ENCODE measurements around the gene CD52. TPM values are rescaled to one million over a fixed set of nuclear protein-coding genes. Genes with fewer than 3 reads are reported as not detected.

Gene CD52
- total RNA-seq, 1 donor from 2014 or later, result 27.1 TPM

DNA sequence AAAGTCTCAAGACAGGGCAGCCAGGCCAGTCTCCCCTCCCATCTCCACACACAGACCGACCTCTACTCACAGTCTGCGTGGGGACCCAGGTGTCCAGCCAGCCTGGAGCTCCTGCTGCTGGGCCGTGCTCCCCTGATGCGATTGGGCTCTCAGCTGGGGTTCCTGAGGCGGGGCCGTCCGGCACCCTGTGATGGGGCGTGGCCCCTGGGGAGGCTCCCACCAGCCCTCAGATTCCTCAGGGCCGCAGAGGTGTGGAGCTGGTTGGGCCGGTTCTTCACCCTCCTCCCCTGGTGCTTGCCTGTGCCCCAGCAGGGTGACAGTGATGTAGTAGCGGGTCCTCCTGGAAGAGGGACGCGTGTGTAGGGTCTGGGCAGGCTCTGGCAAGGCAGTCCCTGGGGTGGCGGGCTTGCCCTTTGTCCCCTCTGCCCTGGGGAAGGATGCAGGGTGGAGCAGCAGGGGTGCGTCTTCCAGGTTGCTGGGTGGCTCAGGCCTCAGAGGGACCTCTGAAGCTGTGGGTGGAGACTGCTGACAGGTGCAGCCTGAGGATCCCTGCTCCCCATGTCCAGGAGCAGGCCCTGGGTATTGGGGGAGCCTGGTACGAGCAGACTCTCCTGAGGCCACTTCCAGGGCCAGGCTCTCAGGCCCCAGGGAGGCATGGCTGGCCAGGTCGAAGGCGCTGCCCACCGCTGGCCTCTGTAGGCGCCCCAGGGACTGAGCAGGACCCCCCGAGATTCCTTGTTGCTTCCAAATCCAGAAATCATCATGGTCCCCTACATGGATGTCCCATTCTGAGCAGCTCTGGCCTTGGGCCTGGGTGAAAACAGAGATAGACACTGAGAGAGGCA is 36.4 kb downstream of the CD52 start, which contains the start of gene CRYBG2:
Gene CRYBG2, minus strand, starts transcription at position 155 of the 845 bp plus-strand sequence. CDS start 7,473 bp downstream, outside the sequence.
- no peak for DNase-seq (ENCODE audit: low spot score)

DNA sequence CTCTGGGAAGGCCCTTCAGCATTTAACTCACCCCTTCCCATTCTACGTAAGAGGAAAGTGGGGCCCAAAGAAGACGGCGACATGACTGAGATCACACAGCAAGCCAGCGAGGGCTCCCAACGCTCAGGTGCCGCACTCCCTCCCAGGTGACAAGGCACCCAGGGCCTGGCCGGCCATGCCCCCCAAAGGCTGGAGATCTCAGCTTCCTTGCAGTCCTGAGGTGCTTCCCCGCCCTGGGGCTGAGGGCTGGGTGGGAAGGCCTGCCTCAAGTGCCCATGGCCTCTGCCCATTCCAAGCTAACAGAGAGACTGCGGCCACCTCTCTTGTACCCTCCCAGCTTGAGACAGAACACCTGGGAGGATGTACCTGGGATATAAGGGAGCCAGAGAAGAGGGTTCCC is 37.2 kb downstream of the CD52 start:
- DNase-seq (ENCODE audit: low spot score), result no peak

DNA sequence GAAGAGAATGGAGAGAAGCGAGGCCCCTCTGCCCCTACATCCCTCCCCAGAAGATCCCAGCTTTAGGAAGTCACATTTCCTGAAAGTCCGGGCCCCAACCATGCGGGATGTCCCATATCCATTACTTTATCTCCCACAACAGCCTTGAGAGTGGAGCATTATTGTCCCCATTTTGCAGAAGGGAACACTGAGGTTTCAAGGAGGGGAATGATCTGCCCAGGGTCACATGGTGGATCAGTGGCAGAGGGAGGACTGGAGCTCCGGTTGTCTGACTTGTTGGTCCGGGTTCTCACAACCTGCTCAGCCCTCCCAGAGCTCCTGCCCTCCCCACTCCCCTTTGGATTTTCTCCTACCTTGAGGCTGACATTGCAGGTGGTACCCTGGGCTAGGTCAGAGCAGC is 38.3 kb downstream of the CD52 start:
- no peak for DNase-seq (ENCODE audit: low spot score)

DNA sequence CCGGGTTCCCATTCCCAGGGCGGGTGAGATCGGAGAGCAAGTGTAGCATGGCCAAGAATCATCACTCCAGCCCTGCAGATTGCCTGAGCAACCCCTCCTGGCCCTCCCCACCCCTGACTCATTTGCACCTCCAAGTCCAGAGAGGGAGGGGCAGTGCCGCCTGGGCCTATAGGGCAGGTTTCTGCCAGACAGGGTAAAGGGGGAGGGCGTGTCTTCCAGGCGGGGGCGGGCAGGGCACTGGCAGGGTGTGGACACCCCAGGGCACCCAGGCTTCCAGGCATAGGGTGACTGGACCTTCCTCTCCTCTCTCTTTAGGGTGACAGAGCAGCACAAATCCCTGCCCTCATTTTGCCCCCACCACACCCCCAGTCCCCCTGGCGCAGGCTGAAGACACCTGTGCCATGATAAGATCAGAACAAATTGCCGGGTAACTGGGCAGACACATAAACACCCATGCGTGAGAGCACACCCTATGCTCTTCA is 39.4 kb downstream of the CD52 start:
- DNase-seq (ENCODE audit: low spot score), result no peak

DNA sequence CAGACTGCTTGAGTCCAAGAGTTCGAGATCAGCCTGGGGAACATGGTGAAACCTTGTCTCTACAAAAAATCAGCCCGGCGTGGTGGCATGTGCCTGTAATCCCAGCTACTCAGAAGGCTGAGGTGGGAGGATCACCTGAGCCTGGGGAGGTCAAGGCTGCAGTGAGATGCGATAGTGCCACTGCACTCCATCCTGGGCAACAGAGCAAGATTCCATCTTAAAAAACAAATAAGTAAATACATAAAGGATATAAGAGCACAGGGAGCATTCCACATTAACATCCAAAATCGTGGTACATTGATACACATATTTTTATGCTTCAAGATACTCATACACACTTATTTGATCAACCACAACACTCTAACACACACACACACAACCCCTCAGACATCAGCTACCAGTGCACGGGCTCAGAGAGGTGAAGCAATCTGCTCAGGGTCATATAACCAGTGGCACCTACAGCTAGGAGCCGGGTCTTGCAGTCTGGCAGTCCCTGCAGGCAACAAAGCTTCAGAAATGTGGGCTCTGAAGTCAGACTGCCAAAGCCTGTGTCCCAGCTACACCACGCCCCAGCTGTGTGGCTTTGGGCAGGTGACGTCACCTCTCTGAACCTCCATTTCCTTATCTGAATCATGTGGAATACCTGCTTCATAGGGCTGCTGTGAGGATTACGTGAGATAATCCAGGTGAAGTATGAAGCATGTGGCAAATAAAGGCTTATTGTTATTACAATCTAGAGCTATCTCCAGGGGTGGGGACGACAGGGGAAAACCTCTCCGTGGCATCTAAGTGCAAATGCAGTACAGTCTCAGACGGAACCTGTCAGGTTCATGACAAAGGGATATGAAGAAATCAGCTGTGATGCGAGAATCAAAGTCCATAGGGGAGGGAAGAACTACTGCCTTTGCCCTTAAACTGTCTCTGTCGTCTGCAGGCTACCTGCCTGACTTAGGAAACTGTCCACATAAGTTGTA is 40.9 kb downstream of the CD52 start:
- DNase-seq (ENCODE audit: low spot score), result no peak

DNA sequence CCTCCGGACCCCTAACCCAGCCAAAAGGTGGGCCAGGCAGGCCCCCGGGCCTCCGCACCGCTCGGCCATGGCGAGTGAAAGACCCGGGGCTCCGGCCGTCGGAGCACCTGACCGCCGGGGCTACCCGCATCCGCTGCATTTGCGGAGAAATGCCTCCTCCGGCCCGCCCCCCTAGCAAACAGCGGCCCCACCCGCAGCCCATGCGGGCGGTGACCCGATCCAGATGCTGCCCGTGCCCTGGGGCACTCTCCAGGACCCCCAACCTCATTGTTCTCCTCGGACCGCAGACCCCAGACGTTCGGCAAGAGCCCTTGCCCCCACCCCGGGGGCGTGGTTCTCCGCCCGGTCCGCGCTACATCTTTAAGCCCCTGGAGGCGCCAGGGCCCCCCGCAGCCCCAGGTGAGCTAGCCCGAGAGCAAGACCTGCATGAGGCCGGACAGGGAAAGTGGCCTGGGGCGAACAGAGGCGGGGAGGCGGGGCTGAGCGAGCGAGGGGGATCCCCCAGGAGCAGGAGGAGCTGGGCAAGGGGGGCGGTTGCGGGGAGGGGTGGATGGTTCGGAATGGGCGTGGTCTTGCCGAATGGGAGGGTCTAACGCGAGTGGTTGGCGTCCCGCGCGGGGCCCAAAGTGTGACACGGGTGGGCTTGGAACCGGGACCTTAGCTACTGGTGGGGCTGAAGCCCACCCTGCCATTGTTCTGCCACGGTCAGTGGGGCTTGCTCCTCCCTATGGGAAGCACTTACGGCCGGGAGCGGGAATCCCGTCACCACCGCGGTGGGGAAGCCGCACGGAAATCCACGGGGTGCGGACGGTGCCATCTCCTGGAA is 42.4 kb downstream of the CD52 start:
- no peak for DNase-seq (ENCODE audit: low spot score)

DNA sequence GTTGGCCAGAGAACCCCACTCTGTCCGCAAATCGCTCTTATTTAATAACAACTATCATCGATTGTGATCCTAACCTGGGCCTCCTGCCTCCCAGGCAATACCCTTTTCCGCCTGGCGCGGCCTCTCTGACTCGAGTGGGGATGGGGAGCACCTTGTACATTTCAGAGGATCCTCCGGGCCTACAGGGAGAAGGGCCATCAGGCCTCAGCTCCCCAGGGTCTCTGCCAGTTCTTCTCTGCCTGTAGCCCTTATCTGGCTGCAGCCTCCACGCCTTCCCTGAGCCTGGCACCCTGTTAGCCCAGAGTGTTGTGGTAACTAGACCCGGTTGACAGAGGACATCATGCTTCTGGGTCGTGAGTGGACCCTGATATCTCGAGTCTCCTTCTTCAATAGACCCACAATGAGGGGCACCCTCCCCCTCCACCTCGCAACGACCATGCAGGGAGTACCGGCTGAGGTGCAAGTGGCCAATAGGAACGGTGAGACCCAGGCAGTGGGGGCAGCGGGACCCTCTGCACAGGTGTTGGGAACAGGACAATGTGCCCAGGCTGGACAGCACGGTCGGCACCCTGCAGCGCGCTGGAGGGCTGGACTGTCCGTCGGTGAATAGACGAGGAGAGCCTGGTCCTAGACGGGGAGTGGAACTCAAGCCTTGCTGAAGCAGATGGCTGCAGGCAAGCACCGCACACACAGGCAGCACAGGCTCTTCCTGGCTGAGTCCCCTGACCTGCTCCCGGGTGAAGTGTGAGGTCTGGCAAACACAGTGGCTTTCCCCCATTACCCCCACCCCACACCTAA is 43.2 kb downstream of the CD52 start:
- DNase-seq (ENCODE audit: low spot score), result no peak

DNA sequence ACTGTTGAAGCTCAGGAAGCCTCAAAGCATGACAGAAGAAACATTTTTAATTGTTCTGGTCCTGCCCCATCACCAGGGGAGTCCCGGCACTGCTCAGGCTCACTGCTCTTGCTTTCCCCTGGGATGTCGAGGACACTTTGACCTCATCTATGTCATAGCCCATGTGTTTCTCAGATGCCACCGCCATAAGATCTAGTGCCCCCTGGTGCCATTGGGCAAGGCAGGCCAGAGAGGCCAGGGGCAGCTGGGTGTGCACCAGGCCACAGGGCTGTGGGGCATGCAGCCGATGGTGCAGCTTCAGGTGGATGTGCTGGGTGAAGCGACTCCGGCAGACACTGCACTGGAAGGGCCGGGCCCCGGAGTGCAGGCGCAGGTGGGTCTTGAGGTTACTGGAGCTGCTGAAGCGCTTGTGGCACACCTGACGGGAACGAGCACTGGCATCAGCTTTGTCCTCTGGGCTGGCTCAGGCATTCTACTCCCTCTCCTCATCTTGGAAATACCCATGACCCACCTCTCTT is 43.9 kb downstream of the CD52 start:
- no peak for DNase-seq (ENCODE audit: low spot score)

DNA sequence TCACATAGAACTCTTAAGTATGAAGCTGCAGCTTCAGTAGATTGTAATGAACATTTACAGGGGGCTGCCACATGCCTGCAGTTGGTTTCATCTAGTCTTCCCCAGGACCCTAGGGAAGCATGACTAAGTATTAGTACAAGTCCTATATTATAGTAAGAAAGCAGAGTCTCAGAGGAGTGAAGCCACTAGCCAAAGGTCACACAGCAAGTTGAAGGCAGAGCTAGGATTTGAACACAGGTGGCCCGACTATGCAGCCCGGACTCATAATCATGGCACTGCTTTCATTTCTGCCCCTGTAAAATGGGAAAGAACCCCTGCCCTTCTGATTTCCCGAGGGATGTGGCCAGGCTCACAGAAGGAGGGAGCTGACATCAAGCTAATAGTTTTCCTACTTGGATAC is 44.6 kb downstream of the CD52 start:
- no peak for DNase-seq (ENCODE audit: low spot score)

DNA sequence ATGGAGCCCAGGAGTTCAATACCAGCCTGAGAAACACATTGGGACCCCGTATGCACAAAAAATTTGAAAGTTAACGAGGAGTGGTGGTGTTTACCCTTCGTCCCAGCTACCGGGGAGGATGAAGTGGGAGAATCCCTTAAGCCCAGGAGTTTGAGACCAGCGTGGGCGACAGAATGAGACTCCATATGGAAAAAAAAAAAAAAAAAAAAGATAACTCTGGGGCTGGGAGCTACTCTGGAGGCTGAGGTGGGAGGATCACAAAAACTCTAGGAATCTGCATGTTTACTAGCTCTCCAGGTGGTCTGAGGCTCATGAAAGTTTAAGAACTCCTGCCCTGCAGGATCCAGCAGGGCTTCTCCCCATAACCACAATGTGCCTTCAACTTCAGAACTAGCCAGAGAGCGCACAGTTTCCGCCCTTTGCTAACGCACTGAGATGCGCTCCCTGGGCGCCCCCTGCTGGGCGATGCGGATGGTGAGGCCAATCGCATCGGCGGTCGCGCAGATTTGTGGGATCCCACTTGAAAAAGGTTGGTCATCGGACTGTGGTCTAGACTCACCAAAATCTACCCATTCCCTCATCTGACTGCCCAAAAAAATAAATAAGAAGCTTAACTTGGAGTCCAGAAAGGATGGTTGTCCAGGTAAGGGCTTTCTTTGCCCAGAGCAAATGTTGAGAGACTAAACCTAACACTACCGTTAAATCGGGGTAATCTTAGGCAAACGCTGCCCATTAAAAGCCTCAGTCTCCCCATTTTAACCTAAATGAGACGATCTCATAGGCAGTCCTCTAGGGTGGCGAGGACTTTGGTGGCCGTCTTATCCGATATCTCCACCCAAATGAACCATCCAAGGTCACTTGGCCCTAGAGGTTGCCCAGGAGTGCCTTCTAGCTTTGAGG is 46.0 kb downstream of the CD52 start:
- peak; percentile 94 for DNase-seq (ENCODE audit: low spot score)

DNA sequence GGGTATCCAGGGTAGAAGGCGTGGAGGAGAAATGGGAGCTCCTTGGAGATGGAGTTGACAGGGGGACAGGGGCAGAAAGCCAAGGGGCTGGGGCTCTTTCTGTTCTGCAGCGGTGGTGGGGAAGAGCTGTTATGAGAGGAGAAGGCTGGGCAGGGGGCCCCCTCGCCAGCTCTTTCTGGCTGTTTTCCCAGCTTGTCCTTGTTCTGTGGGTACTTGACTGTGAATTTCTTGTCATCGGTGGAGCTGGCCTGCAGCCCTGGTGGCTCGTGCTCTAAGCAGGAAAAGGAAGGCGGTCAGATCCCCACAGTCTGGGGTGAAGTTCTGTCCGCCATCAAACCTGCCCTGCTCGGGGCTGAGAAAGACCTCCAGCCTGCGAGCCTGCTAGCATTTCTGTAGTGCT is 47.2 kb downstream of the CD52 start:
- DNase-seq (ENCODE audit: low spot score), result no peak

DNA sequence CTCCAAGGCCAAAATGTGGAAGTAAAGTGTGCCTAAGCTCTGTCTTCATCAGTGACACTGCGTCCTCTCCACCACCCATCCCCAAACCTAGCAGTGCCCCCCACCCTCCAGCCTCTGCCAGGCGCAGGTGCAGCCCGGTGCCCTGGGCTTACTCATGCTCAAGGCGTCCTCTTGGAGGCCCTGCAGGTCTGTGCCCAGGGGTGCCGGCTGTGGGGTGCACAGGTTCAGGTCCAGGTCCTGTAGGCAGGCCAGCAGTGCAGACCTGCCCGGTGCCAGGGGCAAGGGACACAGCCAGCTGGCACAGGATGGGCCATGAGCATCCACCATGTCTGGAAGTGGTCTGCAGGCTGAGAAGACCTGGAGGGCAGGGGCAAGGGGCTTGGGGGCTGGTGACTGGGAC is 49.7 kb downstream of the CD52 start:
- no peak for DNase-seq (ENCODE audit: low spot score)

DNA sequence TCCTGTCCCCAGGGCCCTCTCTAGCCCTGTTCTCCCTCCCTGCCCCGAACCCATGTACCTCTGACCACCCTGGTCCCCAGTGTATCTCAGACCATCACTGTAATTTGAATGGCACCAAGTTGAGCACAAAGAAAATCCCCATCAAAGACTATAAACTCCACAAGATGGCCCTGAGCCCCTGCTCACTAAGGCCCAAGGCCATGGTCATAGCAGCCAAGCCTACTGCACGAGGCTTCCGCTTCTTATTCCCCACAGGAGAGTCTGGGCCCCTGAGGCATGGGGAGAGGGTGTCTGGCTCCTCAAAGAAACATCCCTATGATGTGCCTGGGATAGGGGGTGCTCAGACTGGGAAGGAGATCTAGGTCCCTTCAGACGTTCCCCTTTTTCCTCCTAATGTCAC is 50.2 kb downstream of the CD52 start:
- no peak for DNase-seq (ENCODE audit: low spot score)

DNA sequence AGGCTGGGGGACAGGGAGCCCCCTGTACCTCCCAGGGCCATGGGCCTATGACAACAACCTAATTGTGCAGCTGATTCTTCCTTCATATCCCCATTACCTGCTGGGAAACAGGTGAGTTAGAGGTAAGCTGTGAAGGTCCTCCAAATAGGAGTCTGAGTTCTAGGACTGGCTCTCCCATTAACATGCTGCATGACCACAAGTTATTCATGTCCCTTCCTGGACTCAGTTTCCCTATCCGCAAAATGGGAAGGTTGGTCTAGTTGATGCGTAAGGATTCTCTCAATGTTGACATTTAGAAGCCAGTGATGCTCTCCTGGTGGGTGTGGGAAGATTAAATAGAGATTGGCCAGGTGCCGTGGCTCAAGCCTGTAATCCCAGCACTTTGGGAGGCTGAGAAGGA is 50.7 kb downstream of the CD52 start:
- no peak for DNase-seq (ENCODE audit: low spot score)

Other genes with a start within 250 kb of the CD52 start
- 6.4 TPM for gene PDIK1L, start 206.1 kb upstream of the CD52 start, total RNA-seq
- 6.3 TPM for gene FAM110D, start 158.9 kb upstream of the CD52 start, total RNA-seq
- not detected for gene C1orf232, start 149.0 kb upstream of the CD52 start, total RNA-seq
- gene ZNF593, start 148.1 kb upstream of the CD52 start, total RNA-seq, result 32.7 TPM
- gene ZNF593OS, start 146.1 kb upstream of the CD52 start, total RNA-seq, result not detected
- 1.7 TPM for gene CNKSR1, start 140.5 kb upstream of the CD52 start, total RNA-seq
- gene CATSPER4, start 127.4 kb upstream of the CD52 start, total RNA-seq, result not detected
- 3.5 TPM for gene CEP85, start 83.8 kb upstream of the CD52 start, total RNA-seq
- 229 TPM for gene SH3BGRL3, start 37.9 kb upstream of the CD52 start, total RNA-seq
- 22.2 TPM for gene UBXN11, start 11.3 kb upstream of the CD52 start, total RNA-seq
- gene CRYBG2, start 36.2 kb downstream of the CD52 start, total RNA-seq, result 0.06 TPM
- not detected for gene ZNF683, start 54.8 kb downstream of the CD52 start, total RNA-seq
- not detected for gene LIN28A, start 92.9 kb downstream of the CD52 start, total RNA-seq
- gene DHDDS, start 114.4 kb downstream of the CD52 start, total RNA-seq, result 141 TPM
- 151 TPM for gene HMGN2, start 154.5 kb downstream of the CD52 start, total RNA-seq
- 28.3 TPM for gene RPS6KA1, start 211.8 kb downstream of the CD52 start, total RNA-seq